ENCODE data around the gene DUSP8. TPM values are rescaled to one million over a fixed set of nuclear protein-coding genes. Genes with fewer than 3 reads are reported as not detected.

DUSP8 gene
- total and polyA plus RNA-seq, 8 donors: 6.4 to 23.5 (median 12.2) TPM

GRCh38 chr11:1555713-1556153, 16.3 kb downstream of the DUSP8 start:
- Histone ChIP-seq H3K27me3 (no peaks in the 10 kb centered on the region), H3K4me1 (peaks cover 20 to 35% (median 24%) of the 10 kb centered on the region in 3 donors), H3K27ac (no peak overlapping the region), H3K36me3 (peaks cover 0 to 9% (median 0%) of the 10 kb centered on the region in 3 donors), H3K9me3 (no peaks in the 10 kb centered on the region), H3K4me3 (no peak overlapping the region)
- peak in 3 of 6 donors; percentile 50 to 67 (median 59) for DNase-seq
- FAIRE-seq: no peak
- 91 to 95% methylated on average over 9 of the region's 9 CpGs for WGBS, 2 donors
- TF ChIP-seq CTCF (IDR thresholded peaks at IDR 0.05): no peak
- intact Hi-C loops (cut with DNase I): no loop called here
- ATAC-seq: no peak

GRCh38 chr11:1554981-1555712, 16.9 kb downstream of the DUSP8 start:
- Histone ChIP-seq H3K36me3 (peaks cover 0 to 9% (median 0%) of the 10 kb centered on the region in 3 donors), H3K4me3 (no peak overlapping the region), H3K27ac (no peak overlapping the region), H3K9me3 (no peaks in the 10 kb centered on the region), H3K4me1 (peaks cover 20 to 32% (median 21%) of the 10 kb centered on the region in 3 donors), H3K27me3 (no peaks in the 10 kb centered on the region)
- FAIRE-seq: no peak
- intact Hi-C loops (cut with DNase I): no loop called here
- no peak for TF ChIP-seq CTCF (IDR thresholded peaks at IDR 0.05)
- 53 to 62% methylated on average over 10 to 13 of the region's 13 CpGs for WGBS, 2 donors
- DNase-seq: peak in 4 of 6 donors; percentile 37 to 80 (median 68)
- no peak for ATAC-seq

GRCh38 chr11:1553808-1554594, 18.1 kb downstream of the DUSP8 start:
- DNase-seq: peak; percentile 80 to 99 (median 96)
- H3K4me3 ChIP-seq: peak overlapping the region in 1 of 4 donors; percentile 26
- H3K27me3 ChIP-seq: no peaks in the 10 kb centered on the region
- peaks cover 11 to 23% (median 17%) of the 10 kb centered on the region in 3 donors for H3K4me1 ChIP-seq
- FAIRE-seq: no peak
- no peaks in the 10 kb centered on the region for H3K9me3 ChIP-seq
- ATAC-seq: peak; percentile 79 to 92 (median 88)
- TF ChIP-seq CTCF (IDR thresholded peaks at IDR 0.05): peak in 3 of 4 donors; percentile 33 to 40 (median 38)
- intact Hi-C loops (cut with DNase I): no loop called here
- peaks cover 0 to 9% (median 0%) of the 10 kb centered on the region in 3 donors for H3K36me3 ChIP-seq
- 11 to 14% methylated on average over 19 to 20 of the region's 20 CpGs for WGBS, 2 donors
- peak overlapping the region; percentile 9 to 69 (median 51) for H3K27ac ChIP-seq

GRCh38 chr11:1549338-1550330, 22.4 kb downstream of the DUSP8 start:
- FAIRE-seq (no peak), ATAC-seq (no peak), DNase-seq (peak in 3 of 6 donors; percentile 27 to 69 (median 42))
- Histone ChIP-seq H3K27ac (no peak overlapping the region), H3K4me1 (peaks cover 8 to 22% (median 20%) of the 10 kb centered on the region in 3 donors), H3K9me3 (no peaks in the 10 kb centered on the region), H3K36me3 (no peaks in the 10 kb centered on the region), H3K27me3 (no peaks in the 10 kb centered on the region), H3K4me3 (no peak overlapping the region)
- 92 to 94% methylated on average over 13 of the region's 13 CpGs for WGBS, 2 donors
- intact Hi-C loops (cut with DNase I): loop anchor here in 1 of 3 donors (5.0 kb wide), 1 partner anchor 78 kb away; the partner anchor contains the start of gene KRTAP5-5
- no peak for TF ChIP-seq CTCF (IDR thresholded peaks at IDR 0.05)
